GM23338 (cell line): ENCODE data around the gene CLIC3. TPM values are rescaled to one million over a fixed set of nuclear protein-coding genes. Genes with fewer than 3 reads are reported as not detected.
"Not testable (repeated sequence)": the region's sequence is repeated elsewhere in the genome, so short reads cannot be mapped to it uniquely, and the experiment has no call there.

Experiments
- ATAC-seq: fragments of 200-7000 bp; cut with Tn5 transposase; 3 replicates; pipeline ENCODE4 v1.9.1; 2020
- DNase-seq: peaks from one replicate; pipeline ENCODE4 v3.0.0-alpha.2; 2015; ENCODE audit warnings: low spot score
- H2AFZ ChIP-seq: fragments of 200-600 bp; sonication (generic); 2 replicates; pipeline ENCODE4 v1.8.0; 2016; ENCODE audit warnings: antibody characterized with exemption, mild to moderate bottlenecking, moderate library complexity
- H3F3A ChIP-seq: fragments of 200-600 bp; sonication (generic); replicated peaks from 2 replicates; pipeline ENCODE4 v1.8.0; 2017; ENCODE audit warnings: antibody characterized with exemption, mixed run types, low read depth
- H3K27ac ChIP-seq: fragments of 200-600 bp; sonication (generic); 2 replicates; pipeline ENCODE4 v1.6.1; 2016; ENCODE audit warnings: low read depth
- H3K27me3 ChIP-seq: fragments of 200-600 bp; sonication (generic); 2 replicates; pipeline ENCODE4 v1.8.0; 2016; ENCODE audit warnings: mild to moderate bottlenecking, mixed run types, moderate library complexity; ENCODE audit not compliant: insufficient read depth
- H3K36me3 ChIP-seq: fragments of 200-600 bp; sonication (generic); 2 replicates; pipeline ENCODE4 v1.8.0; 2016; ENCODE audit warnings: mild to moderate bottlenecking; ENCODE audit not compliant: insufficient read depth
- H3K4me1 ChIP-seq: fragments of 200-600 bp; sonication (generic); 2 replicates; pipeline ENCODE4 v1.8.0; 2016; ENCODE audit warnings: mild to moderate bottlenecking, moderate library complexity; ENCODE audit not compliant: insufficient read depth
- H3K4me2 ChIP-seq: fragments of 200-600 bp; sonication (generic); 2 replicates; pipeline ENCODE4 v1.7.1; 2017; ENCODE audit warnings: mixed run types
- H3K4me3 ChIP-seq: fragments of 200-600 bp; sonication (generic); 2 replicates; pipeline ENCODE4 v1.6.1; 2016; ENCODE audit warnings: mixed run types
- H3K79me2 ChIP-seq: fragments of 200-600 bp; sonication (generic); replicated peaks from 2 replicates; pipeline ENCODE4 v1.8.0; 2017; ENCODE audit warnings: mild to moderate bottlenecking; ENCODE audit not compliant: insufficient read depth
- H3K9me2 ChIP-seq: fragments of 200-600 bp; sonication (generic); 2 replicates; pipeline ENCODE4 v1.8.0; 2017; ENCODE audit not compliant: insufficient read depth
- H4K20me1 ChIP-seq: fragments of 200-600 bp; sonication (generic); replicated peaks from 2 replicates; pipeline ENCODE4 v1.8.0; 2017; ENCODE audit warnings: mild to moderate bottlenecking; ENCODE audit not compliant: insufficient read depth
- H3K27ac Mint-ChIP-seq: 2 replicates; pipeline ENCODE4 v1.8.0; 2020; ENCODE audit warnings: inconsistent platforms, mild to moderate bottlenecking, moderate library complexity, mixed read lengths
- H3K27me3 Mint-ChIP-seq: 3 replicates; pipeline ENCODE4 v1.8.0; 2022; ENCODE audit warnings: low read depth, mild to moderate bottlenecking, moderate library complexity, mixed read lengths, inconsistent platforms; ENCODE audit not compliant: insufficient read depth, poor library complexity
- H3K36me3 Mint-ChIP-seq: 3 replicates; pipeline ENCODE4 v1.8.0; 2021; ENCODE audit warnings: low read depth, mild to moderate bottlenecking, inconsistent platforms, moderate library complexity, mixed read lengths
- H3K4me1 Mint-ChIP-seq: 3 replicates; pipeline ENCODE4 v1.8.0; 2020; ENCODE audit warnings: mild to moderate bottlenecking, inconsistent platforms, mixed read lengths
- H3K4me3 Mint-ChIP-seq: 3 replicates; pipeline ENCODE4 v1.8.0; 2021; ENCODE audit warnings: moderate library complexity, mild to moderate bottlenecking, inconsistent platforms, mixed read lengths
- H3K9me3 Mint-ChIP-seq: 3 replicates; pipeline ENCODE4 v1.8.0; 2020; ENCODE audit warnings: moderate library complexity, mild to moderate bottlenecking, inconsistent platforms, mixed read lengths
- CREB1 ChIP-seq: fragments of 250-450 bp; sonication (Bioruptor Pico); IDR thresholded peaks from 2 replicates; pipeline ENCODE4 v1.5.0; 2020; ENCODE audit warnings: low read depth, mild to moderate bottlenecking, moderate library complexity
- EZH2 ChIP-seq: fragments of 200-600 bp; sonication (generic); IDR thresholded peaks from one replicate; pipeline ENCODE4 v1.8.0; 2017; ENCODE audit warnings: antibody characterized with exemption, mild to moderate bottlenecking, low read depth; ENCODE audit not compliant: unreplicated experiment
- NANOG ChIP-seq: IDR thresholded peaks from 2 replicates; pipeline ENCODE4 v1.6.1; 2016; ENCODE audit warnings: antibody characterized with exemption, borderline replicate concordance
- POLR2AphosphoS5 ChIP-seq: IDR thresholded peaks from 2 replicates; pipeline ENCODE4 v1.6.1; 2016; ENCODE audit warnings: antibody characterized with exemption, low read depth
- polyA plus RNA-seq: library from polyadenylated mRNA; unstranded; fragments of >200 nt; fragmentation: Nextera tagmentation; extraction: Ambion mirVana; gene quantifications from 2 replicates; pipeline ENCODE4 v1.2.1, GENCODE V29; 2016
- total RNA-seq: library from RNA; depleted of rRNA; stranded (reverse); fragments of >200 nt; shearing (Covaris generic); gene quantifications from 2 replicates; pipeline ENCODE4 v1.2.3, GENCODE V29; 2014
- TF ChIP-seq, protein P1 (sequence below): fragments of 250-450 bp; sonication (Bioruptor Pico); IDR thresholded peaks from 2 replicates; pipeline ENCODE4 v1.5.0; 2020; ENCODE audit warnings: mild to moderate bottlenecking, moderate library complexity

The CLIC3 gene
- total and polyA plus RNA-seq, 2 experiments from 2014 or later, result 0.53 to 0.56 TPM

DNA sequence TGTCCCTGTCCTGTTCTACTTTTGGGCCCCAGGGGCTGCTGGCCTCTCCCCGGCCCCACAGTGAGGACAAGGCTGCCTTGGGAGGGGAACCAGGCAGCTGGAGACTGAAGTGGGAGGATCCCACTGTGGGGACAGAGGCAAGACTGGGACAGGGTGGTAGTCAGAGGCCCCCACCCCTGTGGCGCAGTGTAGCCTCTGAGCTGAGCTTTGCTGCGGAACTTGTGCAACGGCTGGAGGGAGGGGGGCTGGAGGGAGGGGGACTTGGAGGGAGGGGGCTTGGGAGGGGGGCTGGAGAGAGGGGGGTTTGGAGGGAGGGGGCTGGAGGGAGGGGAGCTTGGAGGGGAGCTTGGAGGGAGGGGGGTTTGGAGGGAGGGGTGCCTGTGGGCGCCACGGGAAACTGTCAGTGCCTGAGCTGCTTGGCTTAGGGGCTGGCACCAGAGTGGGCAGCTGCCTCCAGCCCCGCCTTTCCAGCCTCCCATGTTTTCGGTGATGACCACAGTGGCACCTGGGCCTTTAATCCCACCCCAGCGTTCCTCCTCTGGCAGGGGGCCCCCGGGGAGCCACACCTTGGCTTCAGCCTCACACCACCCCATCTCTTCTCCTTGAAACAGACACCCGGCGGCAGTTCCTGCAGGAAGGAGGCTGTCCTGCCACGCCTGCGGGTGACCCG, 37.8 kb upstream of the CLIC3 start (continued):
- TF ChIP-seq EZH2 (no peak), CREB1 (CRISPR knock-in tag) (no peak), POLR2AphosphoS5 (no peak), NANOG (no peak)
- TF ChIP-seq, protein P1, sequence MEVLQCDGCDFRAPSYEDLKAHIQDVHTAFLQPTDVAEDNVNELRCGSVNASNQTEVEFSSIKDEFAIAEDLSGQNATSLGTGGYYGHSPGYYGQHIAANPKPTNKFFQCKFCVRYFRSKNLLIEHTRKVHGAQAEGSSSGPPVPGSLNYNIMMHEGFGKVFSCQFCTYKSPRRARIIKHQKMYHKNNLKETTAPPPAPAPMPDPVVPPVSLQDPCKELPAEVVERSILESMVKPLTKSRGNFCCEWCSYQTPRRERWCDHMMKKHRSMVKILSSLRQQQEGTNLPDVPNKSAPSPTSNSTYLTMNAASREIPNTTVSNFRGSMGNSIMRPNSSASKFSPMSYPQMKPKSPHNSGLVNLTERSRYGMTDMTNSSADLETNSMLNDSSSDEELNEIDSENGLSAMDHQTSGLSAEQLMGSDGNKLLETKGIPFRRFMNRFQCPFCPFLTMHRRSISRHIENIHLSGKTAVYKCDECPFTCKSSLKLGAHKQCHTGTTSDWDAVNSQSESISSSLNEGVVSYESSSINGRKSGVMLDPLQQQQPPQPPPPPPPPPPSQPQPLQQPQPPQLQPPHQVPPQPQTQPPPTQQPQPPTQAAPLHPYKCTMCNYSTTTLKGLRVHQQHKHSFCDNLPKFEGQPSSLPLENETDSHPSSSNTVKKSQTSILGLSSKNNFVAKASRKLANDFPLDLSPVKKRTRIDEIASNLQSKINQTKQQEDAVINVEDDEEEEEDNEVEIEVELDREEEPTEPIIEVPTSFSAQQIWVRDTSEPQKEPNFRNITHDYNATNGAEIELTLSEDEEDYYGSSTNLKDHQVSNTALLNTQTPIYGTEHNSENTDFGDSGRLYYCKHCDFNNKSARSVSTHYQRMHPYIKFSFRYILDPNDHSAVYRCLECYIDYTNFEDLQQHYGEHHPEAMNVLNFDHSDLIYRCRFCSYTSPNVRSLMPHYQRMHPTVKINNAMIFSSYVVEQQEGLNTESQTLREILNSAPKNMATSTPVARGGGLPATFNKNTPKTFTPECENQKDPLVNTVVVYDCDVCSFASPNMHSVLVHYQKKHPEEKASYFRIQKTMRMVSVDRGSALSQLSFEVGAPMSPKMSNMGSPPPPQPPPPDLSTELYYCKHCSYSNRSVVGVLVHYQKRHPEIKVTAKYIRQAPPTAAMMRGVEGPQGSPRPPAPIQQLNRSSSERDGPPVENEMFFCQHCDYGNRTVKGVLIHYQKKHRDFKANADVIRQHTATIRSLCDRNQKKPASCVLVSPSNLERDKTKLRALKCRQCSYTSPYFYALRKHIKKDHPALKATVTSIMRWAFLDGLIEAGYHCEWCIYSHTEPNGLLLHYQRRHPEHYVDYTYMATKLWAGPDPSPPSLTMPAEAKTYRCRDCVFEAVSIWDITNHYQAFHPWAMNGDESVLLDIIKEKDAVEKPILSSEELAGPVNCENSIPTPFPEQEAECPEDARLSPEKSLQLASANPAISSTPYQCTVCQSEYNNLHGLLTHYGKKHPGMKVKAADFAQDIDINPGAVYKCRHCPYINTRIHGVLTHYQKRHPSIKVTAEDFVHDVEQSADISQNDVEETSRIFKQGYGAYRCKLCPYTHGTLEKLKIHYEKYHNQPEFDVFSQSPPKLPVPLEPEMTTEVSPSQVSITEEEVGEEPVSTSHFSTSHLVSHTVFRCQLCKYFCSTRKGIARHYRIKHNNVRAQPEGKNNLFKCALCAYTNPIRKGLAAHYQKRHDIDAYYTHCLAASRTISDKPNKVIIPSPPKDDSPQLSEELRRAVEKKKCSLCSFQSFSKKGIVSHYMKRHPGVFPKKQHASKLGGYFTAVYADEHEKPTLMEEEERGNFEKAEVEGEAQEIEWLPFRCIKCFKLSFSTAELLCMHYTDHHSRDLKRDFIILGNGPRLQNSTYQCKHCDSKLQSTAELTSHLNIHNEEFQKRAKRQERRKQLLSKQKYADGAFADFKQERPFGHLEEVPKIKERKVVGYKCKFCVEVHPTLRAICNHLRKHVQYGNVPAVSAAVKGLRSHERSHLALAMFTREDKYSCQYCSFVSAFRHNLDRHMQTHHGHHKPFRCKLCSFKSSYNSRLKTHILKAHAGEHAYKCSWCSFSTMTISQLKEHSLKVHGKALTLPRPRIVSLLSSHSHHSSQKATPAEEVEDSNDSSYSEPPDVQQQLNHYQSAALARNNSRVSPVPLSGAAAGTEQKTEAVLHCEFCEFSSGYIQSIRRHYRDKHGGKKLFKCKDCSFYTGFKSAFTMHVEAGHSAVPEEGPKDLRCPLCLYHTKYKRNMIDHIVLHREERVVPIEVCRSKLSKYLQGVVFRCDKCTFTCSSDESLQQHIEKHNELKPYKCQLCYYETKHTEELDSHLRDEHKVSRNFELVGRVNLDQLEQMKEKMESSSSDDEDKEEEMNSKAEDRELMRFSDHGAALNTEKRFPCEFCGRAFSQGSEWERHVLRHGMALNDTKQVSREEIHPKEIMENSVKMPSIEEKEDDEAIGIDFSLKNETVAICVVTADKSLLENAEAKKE (CRISPR knock-in tag), result no peak

DNA sequence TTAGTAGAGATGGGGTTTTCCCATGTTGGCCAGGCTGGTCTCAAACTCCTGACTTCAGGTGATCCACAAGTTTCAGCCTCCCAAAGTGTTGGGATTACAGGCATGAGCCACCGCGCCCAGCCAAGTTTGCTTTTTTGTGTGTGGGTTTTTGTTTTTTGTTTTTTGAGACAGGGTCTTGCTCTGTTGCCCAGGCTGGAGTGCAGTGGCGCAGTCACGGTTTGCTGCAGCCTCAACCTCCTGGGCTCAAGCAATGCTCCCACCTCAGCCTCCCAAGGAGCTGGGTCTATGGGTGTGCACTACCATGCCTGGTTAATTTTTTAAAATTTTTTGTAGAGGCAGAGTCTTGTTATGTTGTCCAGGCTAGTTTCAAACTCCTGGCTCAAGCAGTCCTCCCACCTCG, 37.1 kb upstream of the CLIC3 start:
- peaks cover 21% of the 10 kb centered on the region for H3K27me3 Mint-ChIP-seq

More for the DNA sequence above, 37.1 kb upstream of the CLIC3 start:
- DNase-seq, H3K4me3 Mint-ChIP-seq, H4K20me1 ChIP-seq, H2AFZ ChIP-seq, H3F3A ChIP-seq, ATAC-seq, H3K4me1 ChIP-seq, H3K4me3 ChIP-seq, H3K36me3 ChIP-seq, H3K4me1 Mint-ChIP-seq, H3K4me2 ChIP-seq, H3K27ac ChIP-seq, H3K36me3 Mint-ChIP-seq, H3K79me2 ChIP-seq, H3K27ac Mint-ChIP-seq, H3K27me3 ChIP-seq, H3K9me2 ChIP-seq, H3K9me3 Mint-ChIP-seq: not testable (repeated sequence)
